ENCODE measurements around the gene GPR146.

GRCh38 chr7:1027242-1028043, 16.9 kb upstream of the GPR146 start:
- TF ChIP-seq EZH2 (IDR thresholded peaks at IDR 0.05) (no peak), CTCF (IDR thresholded peaks at IDR 0.05) (no peak)

All from neural progenitor cell (in vitro differentiated cells).